GM21367 (cell line): Measurements from ENCODE around the gene RETREG3.
A peak's percentile ranks its signal among the peaks of the same experiment; 100 is the strongest.

Experiments used
- ATAC-seq: cut with Tn5 transposase; IDR thresholded peaks from one replicate; pipeline ENCODE4 v1.9.1; 2021; ENCODE audit not compliant: unreplicated experiment

The RETREG3 gene

GRCh38 chr17:42535155-42536047 is 73.8 kb downstream of the RETREG3 start:
- peak; percentile 4 for ATAC-seq

- no peak for ATAC-seq
These were observed 77.5 kb downstream of the RETREG3 start for GRCh38 chr17:42531455-42532354.

- no peak for ATAC-seq
These were observed 78.2 kb downstream of the RETREG3 start for GRCh38 chr17:42530952-42531454.
